RWPE1 (cell line): Measurements from ENCODE around the gene DYNLL2.

Experiments
- CTCF ChIA-PET: fragments of 350-600 bp; sonication (Branson Sonifier 250); formaldehyde crosslinking; extraction: SDS; loops from one replicate; lab custom pipeline; 2021; lab: Yijun Ruan, JAX
- POLR2A ChIA-PET: fragments of 400-600 bp; formaldehyde crosslinking; extraction: SDS; loops from one replicate; lab custom pipeline; 2020; ENCODE audit warnings: antibody characterized with exemption; ENCODE audit not compliant: low non-redundant PET; lab: Yijun Ruan, JAX
- DNase-seq: peaks from one replicate; pipeline ENCODE4 v3.0.0; 2012; ENCODE audit warnings: low spot score
- H3K27ac ChIP-seq: fragments of 450-650 bp; 2 replicates; pipeline ENCODE4 v1.5.1; 2017
- TF ChIP-seq, protein P1 (sequence below): fragments of 450-650 bp; conservative IDR thresholded peaks from 2 replicates; pipeline ENCODE4 v1.5.1; 2017; ENCODE audit warnings: low read depth, mild to moderate bottlenecking

DYNLL2 gene

DNA sequence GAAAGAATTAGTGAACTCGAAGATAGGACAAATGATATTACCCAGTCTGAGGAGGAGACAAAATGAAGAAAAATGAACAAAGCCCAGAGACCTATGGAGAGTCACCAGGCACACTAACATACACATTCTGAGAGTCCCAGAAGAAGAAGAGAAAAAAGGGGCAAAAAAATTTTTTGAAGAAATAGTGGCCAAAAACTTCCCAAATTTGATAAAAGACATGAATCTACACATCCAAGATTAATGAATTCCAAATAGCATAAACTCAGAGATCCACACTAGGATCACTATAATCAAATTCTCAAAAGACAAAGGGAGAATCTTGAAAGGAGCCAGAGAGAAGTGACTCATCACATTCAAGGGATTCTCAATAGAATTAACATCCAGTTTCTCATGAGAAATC, 61.6 kb downstream of the DYNLL2 start:
- DNase-seq: no peak
- TF ChIP-seq, protein P1, sequence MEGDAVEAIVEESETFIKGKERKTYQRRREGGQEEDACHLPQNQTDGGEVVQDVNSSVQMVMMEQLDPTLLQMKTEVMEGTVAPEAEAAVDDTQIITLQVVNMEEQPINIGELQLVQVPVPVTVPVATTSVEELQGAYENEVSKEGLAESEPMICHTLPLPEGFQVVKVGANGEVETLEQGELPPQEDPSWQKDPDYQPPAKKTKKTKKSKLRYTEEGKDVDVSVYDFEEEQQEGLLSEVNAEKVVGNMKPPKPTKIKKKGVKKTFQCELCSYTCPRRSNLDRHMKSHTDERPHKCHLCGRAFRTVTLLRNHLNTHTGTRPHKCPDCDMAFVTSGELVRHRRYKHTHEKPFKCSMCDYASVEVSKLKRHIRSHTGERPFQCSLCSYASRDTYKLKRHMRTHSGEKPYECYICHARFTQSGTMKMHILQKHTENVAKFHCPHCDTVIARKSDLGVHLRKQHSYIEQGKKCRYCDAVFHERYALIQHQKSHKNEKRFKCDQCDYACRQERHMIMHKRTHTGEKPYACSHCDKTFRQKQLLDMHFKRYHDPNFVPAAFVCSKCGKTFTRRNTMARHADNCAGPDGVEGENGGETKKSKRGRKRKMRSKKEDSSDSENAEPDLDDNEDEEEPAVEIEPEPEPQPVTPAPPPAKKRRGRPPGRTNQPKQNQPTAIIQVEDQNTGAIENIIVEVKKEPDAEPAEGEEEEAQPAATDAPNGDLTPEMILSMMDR: no peak
- ChIA-PET POLR2A (no interaction called here), CTCF (no interaction called here)
- H3K27ac ChIP-seq: no peak overlapping the region
